Measurements from ENCODE around the gene SARDH.

DNA sequence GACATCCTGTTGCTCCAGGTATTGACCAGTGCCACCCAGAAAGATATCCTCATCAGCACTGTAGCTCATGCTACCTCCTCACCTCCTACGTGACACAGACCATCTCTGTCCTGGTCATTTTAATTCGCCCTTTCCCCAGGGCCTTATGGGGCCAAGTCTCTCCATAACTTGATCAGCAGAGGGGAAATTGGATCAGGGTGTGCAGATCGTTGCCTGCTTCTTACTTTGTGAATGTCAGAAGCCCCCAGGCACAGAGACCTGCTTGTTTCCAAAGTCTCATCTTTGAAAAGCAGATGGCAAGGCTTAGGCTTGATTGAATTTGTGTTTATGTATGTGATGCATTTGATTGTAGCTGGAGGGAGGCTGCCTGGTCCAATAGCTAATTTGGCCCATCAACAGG lies 110.8 kb downstream of the SARDH start:
- TF ChIP-seq, protein P1, sequence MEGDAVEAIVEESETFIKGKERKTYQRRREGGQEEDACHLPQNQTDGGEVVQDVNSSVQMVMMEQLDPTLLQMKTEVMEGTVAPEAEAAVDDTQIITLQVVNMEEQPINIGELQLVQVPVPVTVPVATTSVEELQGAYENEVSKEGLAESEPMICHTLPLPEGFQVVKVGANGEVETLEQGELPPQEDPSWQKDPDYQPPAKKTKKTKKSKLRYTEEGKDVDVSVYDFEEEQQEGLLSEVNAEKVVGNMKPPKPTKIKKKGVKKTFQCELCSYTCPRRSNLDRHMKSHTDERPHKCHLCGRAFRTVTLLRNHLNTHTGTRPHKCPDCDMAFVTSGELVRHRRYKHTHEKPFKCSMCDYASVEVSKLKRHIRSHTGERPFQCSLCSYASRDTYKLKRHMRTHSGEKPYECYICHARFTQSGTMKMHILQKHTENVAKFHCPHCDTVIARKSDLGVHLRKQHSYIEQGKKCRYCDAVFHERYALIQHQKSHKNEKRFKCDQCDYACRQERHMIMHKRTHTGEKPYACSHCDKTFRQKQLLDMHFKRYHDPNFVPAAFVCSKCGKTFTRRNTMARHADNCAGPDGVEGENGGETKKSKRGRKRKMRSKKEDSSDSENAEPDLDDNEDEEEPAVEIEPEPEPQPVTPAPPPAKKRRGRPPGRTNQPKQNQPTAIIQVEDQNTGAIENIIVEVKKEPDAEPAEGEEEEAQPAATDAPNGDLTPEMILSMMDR (IDR thresholded peaks at IDR 0.05; ENCODE audit: extremely low read depth in 1 of 2, insufficient read depth in 1 of 2, low read depth in 1 of 2, low read length in 2 of 2), result no peak
- TF ChIP-seq POLR2A (IDR thresholded peaks at IDR 0.05; ENCODE audit: low read depth, low read length) (no peak), POLR2AphosphoS5 (IDR thresholded peaks at IDR 0.05; ENCODE audit: insufficient read depth, low read depth, low read length) (no peak), EZH2 (IDR thresholded peaks at IDR 0.05; ENCODE audit: borderline replicate concordance, low read depth, low read length, severe bottlenecking) (no peak), FOS (IDR thresholded peaks at IDR 0.05; ENCODE audit: borderline replicate concordance, insufficient read depth, low read length) (no peak), JUN (IDR thresholded peaks at IDR 0.05; ENCODE audit: borderline replicate concordance, insufficient read depth, insufficient read length, low read depth) (no peak)
